Cardiac fibroblast (primary cell): ENCODE results near the gene CUL2.

Experiments
- DNase-seq, 2 donors: peaks; one replicate each; pipeline versions ENCODE4 v3.0.0 to v3.0.0-alpha.2; 2010; ENCODE audit warnings: low read depth in 2 of 2
- H3K4me3 ChIP-seq, 2 donors: replicated peaks in 1 of 2; 1 replicate in 1 of 2; 2 replicates in 1 of 2; pipeline ENCODE4 v1.5.1; 2011; ENCODE audit warnings: low read depth in 2 of 2, low read length in 2 of 2, mild to moderate bottlenecking in 2 of 2, moderate library complexity in 1 of 2
- TF ChIP-seq, protein P1 (sequence below): IDR thresholded peaks from one replicate; pipeline ENCODE4 v1.5.1; 2011; ENCODE audit warnings: low read depth, mild to moderate bottlenecking, low read length, inconsistent platforms

The CUL2 gene

GRCh38 chr10:35070521-35070920 lies 19.6 kb downstream of the CUL2 start:
- TF ChIP-seq, protein P1, sequence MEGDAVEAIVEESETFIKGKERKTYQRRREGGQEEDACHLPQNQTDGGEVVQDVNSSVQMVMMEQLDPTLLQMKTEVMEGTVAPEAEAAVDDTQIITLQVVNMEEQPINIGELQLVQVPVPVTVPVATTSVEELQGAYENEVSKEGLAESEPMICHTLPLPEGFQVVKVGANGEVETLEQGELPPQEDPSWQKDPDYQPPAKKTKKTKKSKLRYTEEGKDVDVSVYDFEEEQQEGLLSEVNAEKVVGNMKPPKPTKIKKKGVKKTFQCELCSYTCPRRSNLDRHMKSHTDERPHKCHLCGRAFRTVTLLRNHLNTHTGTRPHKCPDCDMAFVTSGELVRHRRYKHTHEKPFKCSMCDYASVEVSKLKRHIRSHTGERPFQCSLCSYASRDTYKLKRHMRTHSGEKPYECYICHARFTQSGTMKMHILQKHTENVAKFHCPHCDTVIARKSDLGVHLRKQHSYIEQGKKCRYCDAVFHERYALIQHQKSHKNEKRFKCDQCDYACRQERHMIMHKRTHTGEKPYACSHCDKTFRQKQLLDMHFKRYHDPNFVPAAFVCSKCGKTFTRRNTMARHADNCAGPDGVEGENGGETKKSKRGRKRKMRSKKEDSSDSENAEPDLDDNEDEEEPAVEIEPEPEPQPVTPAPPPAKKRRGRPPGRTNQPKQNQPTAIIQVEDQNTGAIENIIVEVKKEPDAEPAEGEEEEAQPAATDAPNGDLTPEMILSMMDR = no peak
- H3K4me3 ChIP-seq = no peak overlapping the region
- no peak for DNase-seq

DNA sequence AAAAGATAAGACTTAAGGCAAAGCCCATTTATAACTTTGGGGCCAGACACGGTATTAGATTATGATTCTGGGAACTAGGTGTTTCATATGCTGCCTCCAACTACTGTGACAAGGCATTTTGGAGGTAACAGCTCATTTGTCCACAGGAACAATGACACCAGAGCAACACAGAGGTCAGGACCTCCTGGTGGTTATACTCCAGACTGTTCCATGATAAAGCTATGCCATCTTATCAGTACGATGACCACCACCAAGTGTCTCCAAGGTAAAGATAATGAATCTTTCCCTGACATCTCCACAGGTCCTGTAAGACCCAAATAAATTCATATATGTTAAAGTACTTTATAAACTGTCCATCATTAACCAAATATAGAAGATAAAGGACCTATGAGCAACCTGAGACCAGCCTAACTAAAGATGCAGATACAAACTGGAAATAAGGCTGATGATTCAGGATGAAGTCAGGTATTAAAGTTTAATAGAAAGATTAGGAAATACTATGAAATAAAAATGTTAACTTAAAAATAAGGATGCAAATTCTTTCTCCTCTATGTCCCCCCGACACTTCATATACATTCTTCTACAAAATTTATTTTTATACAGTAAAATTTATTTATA lies 26.2 kb downstream of the CUL2 start:
- TF ChIP-seq, protein P1 = no peak
- no peak for DNase-seq

GRCh38 chr10:35059481-35059880 lies 30.7 kb downstream of the CUL2 start:
- no peak overlapping the region for H3K4me3 ChIP-seq
- DNase-seq = no peak
- TF ChIP-seq, protein P1 = no peak

More for the DNA sequence above, 26.2 kb downstream of the CUL2 start:
- no peak overlapping the region for H3K4me3 ChIP-seq

GRCh38 chr10:35058686-35059085 lies 31.5 kb downstream of the CUL2 start:
- no peak overlapping the region for H3K4me3 ChIP-seq
- TF ChIP-seq, protein P1 = no peak
- no peak for DNase-seq

- TF ChIP-seq, protein P1 = no peak
- DNase-seq = peak; percentile 90 to 92
Observed at GRCh38 chr10:35058134-35058533, 32.0 kb downstream of the CUL2 start.

DNA sequence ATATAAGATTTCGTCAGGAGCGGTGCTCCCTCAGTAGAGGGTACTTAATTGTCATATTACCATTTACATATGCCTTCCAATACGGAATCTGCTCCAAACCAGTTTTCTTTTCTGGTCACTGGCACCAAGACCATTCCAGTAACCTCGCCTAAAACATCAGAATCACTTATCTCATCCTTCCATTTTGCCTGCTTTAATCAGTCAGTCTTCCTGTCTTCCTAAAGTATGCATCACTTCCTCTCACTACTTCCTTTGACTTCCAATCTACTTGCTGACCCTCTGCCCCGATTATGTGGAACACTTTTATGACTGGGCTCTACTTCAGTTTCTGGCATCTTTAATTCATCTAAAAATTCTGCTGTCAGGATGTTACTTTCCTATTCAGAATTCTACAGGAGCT lies 33.5 kb downstream of the CUL2 start:
- no peak overlapping the region for H3K4me3 ChIP-seq
- no peak for DNase-seq
- TF ChIP-seq, protein P1 = no peak

More at GRCh38 chr10:35058134-35058533, 32.0 kb downstream of the CUL2 start:
- no peak overlapping the region for H3K4me3 ChIP-seq

GRCh38 chr10:35056133-35056532 lies 34.0 kb downstream of the CUL2 start:
- H3K4me3 ChIP-seq = no peak overlapping the region
- TF ChIP-seq, protein P1 = no peak
- DNase-seq = no peak
